Activated naive CD8-positive, alpha-beta T cell treated with anti-CD3 and anti-CD28 coated beads, Interleukin-2, amount 10 ng/mL, durations not matched to agents 7 days and 5 days (primary cell): ENCODE measurements around the gene SLC22A2. TPM values are rescaled to one million over a fixed set of nuclear protein-coding genes. Genes with fewer than 3 reads are reported as not detected.
"Not testable (repeated sequence)": the region's sequence is repeated elsewhere in the genome, so short reads cannot be mapped to it uniquely, and the experiment has no call there.

Experiments used
- ATAC-seq: fragments of 150-1000 bp; cut with Tn5 transposase; one replicate; pipeline ENCODE4 v1.10.0; 2021; ENCODE audit warnings: low read depth, moderate library complexity
- POLR2A ChIA-PET: fragments of 350-600 bp; sonication (Branson Sonifier 250); formaldehyde crosslinking; loops from one replicate; lab custom pipeline; 2021; ENCODE audit warnings: antibody characterized with exemption; lab: Charles Lee
- DNase-seq: peaks from one replicate; pipeline ENCODE4 v3.0.0; 2021
- H3K27ac Mint-ChIP-seq: one replicate; pipeline ENCODE4 v1.8.0; 2022; ENCODE audit warnings: mild to moderate bottlenecking, mixed read lengths
- H3K27me3 Mint-ChIP-seq: one replicate; pipeline ENCODE4 v1.8.0; 2022; ENCODE audit warnings: mild to moderate bottlenecking, moderate library complexity, mixed read lengths
- H3K36me3 Mint-ChIP-seq: one replicate; pipeline ENCODE4 v1.8.0; 2021; ENCODE audit warnings: mild to moderate bottlenecking, mixed read lengths
- H3K4me1 Mint-ChIP-seq: one replicate; pipeline ENCODE4 v1.8.0; 2021; ENCODE audit warnings: mixed read lengths
- H3K4me3 Mint-ChIP-seq: one replicate; pipeline ENCODE4 v1.8.0; 2022; ENCODE audit warnings: mild to moderate bottlenecking, moderate library complexity, mixed read lengths
- H3K9me3 Mint-ChIP-seq: one replicate; pipeline ENCODE4 v1.8.0; 2021; ENCODE audit warnings: mixed read lengths
- total RNA-seq, 2 experiments: library from RNA; stranded (reverse); gene quantifications; one replicate each; pipeline ENCODE4 v1.2.3, GENCODE V29; 2021

SLC22A2 gene
- not detected for total RNA-seq

DNA sequence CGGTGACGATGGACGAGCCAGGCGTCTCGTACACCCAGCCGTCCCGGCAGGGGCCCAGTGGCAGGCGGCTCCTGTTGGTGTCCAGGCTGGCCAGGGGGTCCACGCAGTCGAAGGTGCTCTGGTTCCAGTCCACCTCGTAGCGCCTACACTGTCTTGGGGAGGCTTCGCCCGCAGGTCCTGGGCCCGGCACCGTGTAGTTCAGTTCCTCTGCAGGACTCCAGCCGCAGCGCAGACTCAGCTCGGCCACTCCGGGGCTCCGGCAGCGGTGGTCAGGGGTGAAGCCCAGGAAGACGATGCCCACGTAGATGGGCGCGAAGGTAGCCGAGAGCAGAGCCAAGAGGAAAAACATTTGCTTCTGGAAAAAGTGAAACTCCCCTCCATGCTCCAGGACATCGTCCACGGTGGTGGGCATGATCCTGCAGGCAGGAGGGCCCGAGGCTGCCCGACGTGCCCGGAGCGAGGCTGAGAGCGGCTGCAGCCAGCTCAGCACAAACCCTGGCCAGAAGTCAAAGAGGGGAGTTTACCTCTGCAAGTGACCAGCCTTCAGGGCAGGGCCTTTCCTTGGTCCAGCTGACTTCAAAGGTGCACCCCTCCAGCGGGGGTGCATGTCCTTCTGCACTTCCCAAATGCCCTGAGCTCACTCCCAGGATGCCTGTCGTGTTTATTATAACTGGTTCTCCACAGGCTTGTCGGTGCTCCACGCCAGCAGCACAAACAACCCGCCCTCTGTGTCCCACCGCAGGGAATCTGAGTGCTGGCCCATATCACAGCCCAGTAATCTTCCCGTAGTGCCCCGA is at the start of gene SLC22A2:
Gene SLC22A2 (minus strand): TSS at position 476 of the 797 bp plus-strand sequence. CDS start 64 bp downstream, at position 412.
- POLR2A ChIA-PET, result no interaction called here
- H3K9me3 Mint-ChIP-seq, result no peaks in the 10 kb centered on the region
- DNase-seq, result no peak

DNA sequence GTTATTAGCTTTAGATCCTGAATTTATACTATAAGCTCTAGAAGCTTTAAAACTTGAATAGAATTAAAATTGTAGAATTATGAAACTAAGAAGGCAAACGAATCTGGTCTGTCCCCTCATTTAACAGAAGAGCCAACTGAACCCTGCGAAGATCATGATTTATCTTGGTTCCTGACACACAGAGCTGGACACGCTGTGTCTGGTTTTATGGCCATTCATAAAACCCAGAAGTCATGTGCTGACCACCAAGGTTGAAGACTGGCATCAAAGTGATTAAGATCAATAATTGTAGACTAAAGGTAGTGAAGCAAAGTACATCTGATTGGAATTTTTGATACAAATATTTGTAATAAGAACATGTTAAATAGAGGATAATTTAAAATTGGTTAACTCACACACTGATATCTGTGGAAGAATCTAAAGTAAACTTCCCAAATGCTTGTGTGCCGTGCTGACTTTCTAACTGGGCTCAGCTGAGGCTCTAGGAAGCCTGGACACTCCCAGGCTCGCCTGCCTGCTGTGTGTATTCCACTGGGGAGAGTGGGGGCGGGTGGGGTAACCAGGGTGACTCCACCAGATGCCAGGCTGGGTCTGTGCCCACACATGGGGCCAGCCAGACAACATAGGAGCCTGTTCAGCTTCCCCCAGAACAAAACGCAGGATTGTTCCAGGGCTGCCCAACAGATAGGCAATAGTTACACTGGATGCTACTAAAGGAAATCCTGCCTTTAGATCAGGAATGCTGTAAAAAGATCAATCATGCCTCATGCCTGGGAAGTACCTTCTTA is 47.5 kb upstream of the SLC22A2 start:
- Mint-ChIP-seq H3K4me1 (no peaks in the 10 kb centered on the region), H3K4me3 (no peak overlapping the region), H3K27ac (no peak overlapping the region), H3K9me3 (peaks cover 5% of the 10 kb centered on the region), H3K27me3 (peaks cover 5% of the 10 kb centered on the region), H3K36me3 (no peaks in the 10 kb centered on the region)
- DNase-seq, result no peak
- POLR2A ChIA-PET, result no interaction called here
- ATAC-seq, result no peak

More for the DNA sequence above, at the start of gene SLC22A2:
- H3K27me3 Mint-ChIP-seq, result peaks cover 10% of the 10 kb centered on the region
- ATAC-seq, result no peak
- no peaks in the 10 kb centered on the region for H3K4me1 Mint-ChIP-seq
- no peak within 1 kb of the TSS for H3K4me3 Mint-ChIP-seq
- no peaks in the 10 kb centered on the region for H3K36me3 Mint-ChIP-seq
- H3K27ac Mint-ChIP-seq, result no peak within 1 kb of the TSS

- H3K9me3 Mint-ChIP-seq, result peaks cover 3% of the 10 kb centered on the region
- H3K36me3 Mint-ChIP-seq, result no peaks in the 10 kb centered on the region
- peaks cover 5% of the 10 kb centered on the region for H3K27me3 Mint-ChIP-seq
- POLR2A ChIA-PET, result no interaction called here
- H3K4me1 Mint-ChIP-seq, result no peaks in the 10 kb centered on the region
- no peak for DNase-seq
- H3K4me3 Mint-ChIP-seq, result no peak overlapping the region
- no peak for ATAC-seq
- H3K27ac Mint-ChIP-seq, result no peak overlapping the region
Measured at GRCh38 chr6:160303806-160304205, 45.2 kb upstream of the SLC22A2 start.

GRCh38 chr6:160302431-160303082 is 43.9 kb upstream of the SLC22A2 start:
- not testable (repeated sequence) for H3K4me3 Mint-ChIP-seq

GRCh38 chr6:160301339-160301738 is 42.7 kb upstream of the SLC22A2 start:
- POLR2A ChIA-PET, result no interaction called here
- no peak for ATAC-seq
- Mint-ChIP-seq H3K27me3 (peaks cover 5% of the 10 kb centered on the region), H3K4me3 (no peak overlapping the region), H3K36me3 (no peaks in the 10 kb centered on the region), H3K4me1 (no peaks in the 10 kb centered on the region), H3K9me3 (peaks cover 3% of the 10 kb centered on the region), H3K27ac (no peak overlapping the region)
- DNase-seq, result no peak

More at GRCh38 chr6:160302431-160303082, 43.9 kb upstream of the SLC22A2 start:
- H3K4me1 Mint-ChIP-seq, H3K27ac Mint-ChIP-seq, H3K9me3 Mint-ChIP-seq, H3K36me3 Mint-ChIP-seq, DNase-seq, H3K27me3 Mint-ChIP-seq, POLR2A ChIA-PET, ATAC-seq: not testable (repeated sequence)

GRCh38 chr6:160300076-160300695 is 41.6 kb upstream of the SLC22A2 start:
- no peak overlapping the region for H3K27ac Mint-ChIP-seq
- no peaks in the 10 kb centered on the region for H3K4me1 Mint-ChIP-seq
- H3K27me3 Mint-ChIP-seq, result peaks cover 8% of the 10 kb centered on the region
- H3K36me3 Mint-ChIP-seq, result no peaks in the 10 kb centered on the region
- no peak overlapping the region for H3K4me3 Mint-ChIP-seq
- ATAC-seq (no peak), DNase-seq (no peak)
- POLR2A ChIA-PET, result no interaction called here
- H3K9me3 Mint-ChIP-seq, result peaks cover 3% of the 10 kb centered on the region

DNA sequence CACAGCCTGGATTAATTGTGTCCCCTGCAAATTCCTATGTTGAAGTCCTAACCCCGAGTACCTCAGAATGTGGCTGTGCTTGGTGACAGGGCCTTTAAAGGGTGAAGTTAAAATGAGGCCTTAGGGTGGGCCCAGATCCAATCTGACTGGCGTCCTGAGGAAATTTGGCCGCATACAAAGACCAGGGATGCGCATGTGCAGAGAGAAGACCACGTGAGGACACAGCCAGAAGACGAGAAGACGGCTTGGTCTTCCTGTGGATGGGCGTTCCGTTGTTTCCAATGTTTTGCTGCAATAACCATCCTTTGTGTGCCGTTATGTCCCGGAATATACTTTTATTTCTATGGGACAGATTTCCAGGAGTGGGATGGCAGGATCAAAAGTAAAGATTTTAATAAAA is 40.9 kb upstream of the SLC22A2 start:
- no peaks in the 10 kb centered on the region for H3K36me3 Mint-ChIP-seq
- POLR2A ChIA-PET, result no interaction called here
- no peak for ATAC-seq
- H3K9me3 Mint-ChIP-seq, result peaks cover 3% of the 10 kb centered on the region
- no peak for DNase-seq
- H3K4me1 Mint-ChIP-seq, result no peaks in the 10 kb centered on the region
- no peak overlapping the region for H3K27ac Mint-ChIP-seq
- H3K4me3 Mint-ChIP-seq, result no peak overlapping the region
- H3K27me3 Mint-ChIP-seq, result peaks cover 6% of the 10 kb centered on the region

- DNase-seq, result no peak
- Mint-ChIP-seq H3K27ac (no peak overlapping the region), H3K4me1 (no peaks in the 10 kb centered on the region), H3K36me3 (no peaks in the 10 kb centered on the region), H3K9me3 (peaks cover 3% of the 10 kb centered on the region), H3K4me3 (no peak overlapping the region), H3K27me3 (peaks cover 3% of the 10 kb centered on the region)
- POLR2A ChIA-PET, result no interaction called here
- ATAC-seq, result no peak
Measured at GRCh38 chr6:160298121-160298520, 39.5 kb upstream of the SLC22A2 start.

DNA sequence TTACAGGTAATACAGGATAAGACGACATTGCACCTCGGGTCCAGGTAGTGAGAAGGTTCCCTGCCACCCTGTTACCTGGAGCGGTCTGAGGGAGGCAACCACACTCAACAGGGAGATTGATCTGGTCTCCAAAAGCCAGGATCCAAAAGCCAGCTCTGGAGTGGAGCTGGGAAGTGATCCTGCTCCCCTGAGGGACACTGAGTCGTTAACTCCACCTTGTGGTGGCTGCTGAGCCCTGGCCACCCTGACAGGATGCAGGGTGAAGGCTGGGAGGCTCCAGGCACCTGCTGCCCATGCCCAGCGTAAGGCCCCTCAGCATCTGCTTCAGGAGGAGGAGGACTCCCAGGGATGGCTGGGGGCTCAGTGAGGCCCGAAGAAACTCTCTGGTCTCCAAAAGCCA is 38.7 kb upstream of the SLC22A2 start:
- peaks cover 3% of the 10 kb centered on the region for H3K9me3 Mint-ChIP-seq
- H3K4me1 Mint-ChIP-seq, result no peaks in the 10 kb centered on the region
- no peak overlapping the region for H3K27ac Mint-ChIP-seq
- POLR2A ChIA-PET, result no interaction called here
- H3K36me3 Mint-ChIP-seq, result no peaks in the 10 kb centered on the region
- DNase-seq (no peak), ATAC-seq (no peak)
- no peak overlapping the region for H3K4me3 Mint-ChIP-seq
- peaks cover 3% of the 10 kb centered on the region for H3K27me3 Mint-ChIP-seq

GRCh38 chr6:160293844-160294243 is 35.2 kb upstream of the SLC22A2 start:
- Mint-ChIP-seq H3K9me3 (no peaks in the 10 kb centered on the region), H3K4me3 (no peak overlapping the region), H3K36me3 (no peaks in the 10 kb centered on the region), H3K27me3 (peaks cover 3% of the 10 kb centered on the region), H3K4me1 (no peaks in the 10 kb centered on the region), H3K27ac (no peak overlapping the region)
- POLR2A ChIA-PET, result no interaction called here
- no peak for ATAC-seq
- DNase-seq, result no peak

GRCh38 chr6:160285541-160286105 is 27.0 kb upstream of the SLC22A2 start:
- POLR2A ChIA-PET, result no interaction called here
- ATAC-seq (no peak), DNase-seq (no peak)
- H3K4me3 Mint-ChIP-seq, result no peak overlapping the region
- no peaks in the 10 kb centered on the region for H3K36me3 Mint-ChIP-seq
- H3K27me3 Mint-ChIP-seq, result peaks cover 20% of the 10 kb centered on the region
- no peaks in the 10 kb centered on the region for H3K9me3 Mint-ChIP-seq
- H3K27ac Mint-ChIP-seq, result no peak overlapping the region
- no peaks in the 10 kb centered on the region for H3K4me1 Mint-ChIP-seq

DNA sequence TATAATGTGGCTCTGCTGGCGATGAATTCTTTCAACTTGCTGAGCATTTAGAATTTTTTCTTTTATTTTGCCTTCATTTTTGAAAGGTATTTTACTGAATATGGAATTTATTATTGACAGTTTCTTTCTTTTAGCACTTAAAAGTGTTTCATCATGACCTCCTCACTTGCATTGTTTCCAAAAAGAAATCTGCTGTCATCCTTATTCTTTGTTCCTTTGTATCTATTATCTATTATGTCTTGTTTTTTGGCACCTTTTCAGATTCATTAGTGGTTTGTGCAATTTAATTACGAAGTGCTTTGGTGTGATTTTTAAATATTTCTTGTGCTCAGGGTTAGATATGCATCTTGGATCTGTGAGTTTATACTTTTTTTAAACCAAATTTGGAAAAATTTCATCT is 26.0 kb upstream of the SLC22A2 start:
- Mint-ChIP-seq H3K4me3 (no peak overlapping the region), H3K36me3 (no peaks in the 10 kb centered on the region), H3K27me3 (peaks cover 21% of the 10 kb centered on the region), H3K27ac (no peak overlapping the region), H3K4me1 (no peaks in the 10 kb centered on the region), H3K9me3 (no peaks in the 10 kb centered on the region)
- ATAC-seq (no peak), DNase-seq (no peak)
- POLR2A ChIA-PET, result no interaction called here

DNA sequence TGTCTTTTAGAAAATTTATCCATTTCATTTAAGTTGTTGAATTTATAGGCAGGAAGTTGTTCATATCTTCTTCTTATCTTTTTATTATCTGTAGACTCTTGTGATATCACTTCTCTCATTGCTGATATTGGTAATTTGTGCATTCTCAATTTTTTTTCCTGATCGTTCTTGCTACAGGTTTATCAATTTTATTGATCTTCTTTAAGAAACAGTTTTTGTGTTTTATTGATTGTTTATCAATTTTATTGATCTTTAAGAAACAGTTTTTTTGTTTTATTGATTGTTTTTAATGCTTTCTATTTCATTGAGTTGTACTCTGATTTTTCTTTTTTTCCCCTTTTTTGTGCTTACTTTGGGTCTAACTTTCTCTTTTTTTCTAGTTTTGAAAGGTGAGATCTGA is 23.8 kb upstream of the SLC22A2 start:
- Mint-ChIP-seq H3K9me3 (no peaks in the 10 kb centered on the region), H3K36me3 (no peaks in the 10 kb centered on the region), H3K4me3 (no peak overlapping the region), H3K27ac (no peak overlapping the region), H3K4me1 (no peaks in the 10 kb centered on the region), H3K27me3 (peaks cover 27% of the 10 kb centered on the region)
- ATAC-seq (no peak), DNase-seq (no peak)
- POLR2A ChIA-PET, result no interaction called here
